ENCODE data around the gene CDK13. TPM values are rescaled to one million over a fixed set of nuclear protein-coding genes. Genes with fewer than 3 reads are reported as not detected.

CDK13 gene
- total RNA-seq, 1 experiment from 2014 or later, result 52.2 TPM

GRCh38 chr7:39946693-39947092 lies 3.4 kb upstream of the CDK13 start:
- Mint-ChIP-seq H3K27me3 (ENCODE audit: low read depth) (no peaks in the 10 kb centered on the region; the same call in 1 of the 2 replicates), H3K4me1 (peaks cover 3 to 5% of the 10 kb centered on the region in 2 experiments; a peak in 3 of 4 replicates), H3K4me3 (peak overlapping the region in 1 of 2 experiments; percentile 2; a peak in 1 of 5 replicates), H3K27ac (no peak overlapping the region), H3K9me3 (peaks cover 4 to 12% of the 10 kb centered on the region in 2 experiments), H3K36me3 (ENCODE audit: insufficient read depth in 1 of 3, low read depth in 3 of 3) (peaks cover under 1 to 5% (median 2%) of the 10 kb centered on the region in 3 experiments; a peak in 6 of 7 replicates)
- Histone ChIP-seq H3K4me1 (ENCODE audit: insufficient read depth, low read length) (peaks cover 2% of the 10 kb centered on the region; the same call in 1 of the 2 replicates), H3K79me2 (ENCODE audit: insufficient read depth, low read length) (peaks cover 1% of the 10 kb centered on the region; the same call in 1 of the 2 replicates), H4K8ac (replicated peaks; ENCODE audit: insufficient read length, low read depth, low read length) (no peak overlapping the region), H4K91ac (ENCODE audit: insufficient read length, low read depth, low read length) (no peak overlapping the region), H3K27me3 (ENCODE audit: insufficient read depth, low read length) (no peaks in the 10 kb centered on the region), H3K23ac (ENCODE audit: insufficient read length, low read depth, low read length) (no peak overlapping the region), H3T11ph (ENCODE audit: low read length) (no peak overlapping the region), H3K56ac (ENCODE audit: insufficient read length, low read depth, low read length) (no peak overlapping the region), H2BK120ac (ENCODE audit: low read depth, low read length, poor library complexity, severe bottlenecking) (no peak overlapping the region), H2AK5ac (ENCODE audit: insufficient read length, low read length) (no peak overlapping the region), H3K23me2 (ENCODE audit: insufficient read length, low read depth, low read length, poor library complexity, severe bottlenecking) (peaks cover 4% of the 10 kb centered on the region), H4K20me1 (ENCODE audit: control insufficient read depth, insufficient read depth, insufficient read length) (no peaks in the 10 kb centered on the region), H3K27ac (ENCODE audit: insufficient read length, low read depth, low read length) (no peak overlapping the region), H2BK15ac (ENCODE audit: low read depth, low read length) (no peak overlapping the region), H3K4ac (ENCODE audit: low read depth, low read length) (no peak overlapping the region), H3K79me1 (ENCODE audit: insufficient read depth, low read depth, low read length, poor library complexity, severe bottlenecking) (no peaks in the 10 kb centered on the region), H2BK20ac (ENCODE audit: low read depth, low read length, poor library complexity, severe bottlenecking) (no peak overlapping the region), H3K4me2 (ENCODE audit: insufficient read depth, insufficient read length, low read length) (no peak overlapping the region), H4K5ac (ENCODE audit: insufficient read length, low read depth, low read length) (no peak overlapping the region), H3K9ac (ENCODE audit: extremely low read depth, insufficient read length, low read length) (no peak overlapping the region), H2BK5ac (ENCODE audit: insufficient read length, low read length) (no peak overlapping the region), H2BK12ac (ENCODE audit: insufficient read length, low read depth, low read length) (no peak overlapping the region), H3K9me3 (ENCODE audit: control insufficient read depth, low read depth, low read length) (no peaks in the 10 kb centered on the region), H3K14ac (ENCODE audit: insufficient read depth, low read length) (no peak overlapping the region), H2AFZ (ENCODE audit: low read length) (no peak overlapping the region), H3K18ac (ENCODE audit: insufficient read length, low read depth, low read length) (no peak overlapping the region)
- no CpG with 5 or more reads among the region's 9 CpGs for WGBS (ENCODE audit: extremely low coverage, insufficient read length, low lambda C conversion rate)
- no peak for DNase-seq
- TF ChIP-seq, protein P1, sequence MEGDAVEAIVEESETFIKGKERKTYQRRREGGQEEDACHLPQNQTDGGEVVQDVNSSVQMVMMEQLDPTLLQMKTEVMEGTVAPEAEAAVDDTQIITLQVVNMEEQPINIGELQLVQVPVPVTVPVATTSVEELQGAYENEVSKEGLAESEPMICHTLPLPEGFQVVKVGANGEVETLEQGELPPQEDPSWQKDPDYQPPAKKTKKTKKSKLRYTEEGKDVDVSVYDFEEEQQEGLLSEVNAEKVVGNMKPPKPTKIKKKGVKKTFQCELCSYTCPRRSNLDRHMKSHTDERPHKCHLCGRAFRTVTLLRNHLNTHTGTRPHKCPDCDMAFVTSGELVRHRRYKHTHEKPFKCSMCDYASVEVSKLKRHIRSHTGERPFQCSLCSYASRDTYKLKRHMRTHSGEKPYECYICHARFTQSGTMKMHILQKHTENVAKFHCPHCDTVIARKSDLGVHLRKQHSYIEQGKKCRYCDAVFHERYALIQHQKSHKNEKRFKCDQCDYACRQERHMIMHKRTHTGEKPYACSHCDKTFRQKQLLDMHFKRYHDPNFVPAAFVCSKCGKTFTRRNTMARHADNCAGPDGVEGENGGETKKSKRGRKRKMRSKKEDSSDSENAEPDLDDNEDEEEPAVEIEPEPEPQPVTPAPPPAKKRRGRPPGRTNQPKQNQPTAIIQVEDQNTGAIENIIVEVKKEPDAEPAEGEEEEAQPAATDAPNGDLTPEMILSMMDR (conservative IDR thresholded peaks at IDR 0.05), result no peak
